Stimulated activated CD4-positive, alpha-beta T cell treated with anti-CD3 and anti-CD28 coated beads, Interleukin-1b, Interleukin-23, amount 100 ng/mL, for 24 hours (primary cell): ENCODE results near the gene PACRG.
A peak's percentile ranks its signal among the peaks of the same experiment; 100 is the strongest.
"Not testable (repeated sequence)": the region's sequence is repeated elsewhere in the genome, so short reads cannot be mapped to it uniquely, and the experiment has no call there.

Experiments
- DNase-seq, 4 experiments: peaks; one replicate each; pipeline ENCODE4 v3.0.0-alpha.2; 2020; ENCODE audit warnings: low read depth in 4 of 4, low spot score in 1 of 4

PACRG gene

DNA sequence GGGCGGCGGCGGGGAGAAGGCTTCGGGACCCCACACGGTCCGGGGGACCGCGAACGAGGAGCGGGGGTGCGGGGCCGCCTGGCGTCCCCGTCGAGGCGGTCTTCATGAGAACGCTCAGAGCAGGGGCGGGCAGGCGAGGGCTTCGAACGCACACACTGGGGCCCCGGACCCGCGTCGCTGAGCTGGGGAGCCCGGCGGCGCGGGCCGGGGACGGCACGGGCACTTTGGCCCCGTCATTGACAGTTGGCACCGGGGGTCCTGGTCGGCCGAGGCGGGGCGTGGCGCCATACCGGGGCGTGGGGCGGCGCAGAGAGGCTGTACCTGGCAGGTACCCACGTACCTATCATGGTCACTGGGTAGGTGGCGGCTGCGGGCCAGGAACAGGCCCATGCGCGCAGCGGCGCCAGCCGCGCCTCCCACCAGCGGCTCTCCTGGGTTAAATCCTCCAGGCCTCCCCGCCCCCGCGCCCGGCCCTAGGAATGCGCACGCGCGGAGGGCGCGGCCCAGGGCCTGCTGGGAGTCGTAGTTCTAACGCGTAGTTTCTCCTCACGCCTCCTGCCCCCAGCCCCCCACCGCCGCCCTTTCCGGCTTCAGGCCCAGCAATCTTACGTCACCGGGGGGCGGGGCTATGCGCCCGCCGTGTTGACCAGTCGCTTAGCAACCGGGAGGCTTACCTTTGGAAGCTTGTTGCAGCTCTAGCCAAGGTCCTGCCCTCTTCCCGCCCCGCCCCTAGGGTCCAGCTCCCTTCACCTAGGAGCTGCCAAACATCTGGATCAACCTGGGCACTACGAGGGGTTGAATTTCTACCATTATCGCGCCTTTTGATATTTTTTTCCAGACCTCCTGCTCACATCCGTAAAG, at the start of gene PACRG, which contains the start of gene PRKN:
PACRG (plus strand) TSS at position 653 of the 861 bp plus-strand sequence.
PRKN (minus strand) TSS at position 445 of the 861 bp plus-strand sequence.
- DNase-seq = peak; percentile 93 to 98 (median 96)

DNA sequence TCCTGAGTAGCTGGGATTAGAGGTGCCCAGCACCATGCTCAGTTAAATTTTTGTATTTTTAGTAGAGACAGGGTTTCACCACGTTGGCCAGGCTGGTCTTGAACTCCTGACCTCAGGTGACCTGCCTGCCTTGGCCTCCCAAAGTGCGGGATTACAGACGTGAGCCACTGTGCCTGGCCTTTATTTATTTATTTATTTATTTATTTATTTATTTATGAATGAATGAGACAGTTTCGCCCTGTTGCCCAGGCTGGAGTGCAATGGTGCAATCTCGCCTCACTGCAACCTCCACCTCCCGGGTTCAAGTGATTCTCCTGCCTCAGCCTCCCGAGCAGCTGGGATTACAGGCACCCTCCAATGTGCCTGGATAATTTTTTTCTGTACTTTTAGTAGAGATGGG, 48.9 kb upstream of the PACRG start:
- DNase-seq = not testable (repeated sequence)

DNA sequence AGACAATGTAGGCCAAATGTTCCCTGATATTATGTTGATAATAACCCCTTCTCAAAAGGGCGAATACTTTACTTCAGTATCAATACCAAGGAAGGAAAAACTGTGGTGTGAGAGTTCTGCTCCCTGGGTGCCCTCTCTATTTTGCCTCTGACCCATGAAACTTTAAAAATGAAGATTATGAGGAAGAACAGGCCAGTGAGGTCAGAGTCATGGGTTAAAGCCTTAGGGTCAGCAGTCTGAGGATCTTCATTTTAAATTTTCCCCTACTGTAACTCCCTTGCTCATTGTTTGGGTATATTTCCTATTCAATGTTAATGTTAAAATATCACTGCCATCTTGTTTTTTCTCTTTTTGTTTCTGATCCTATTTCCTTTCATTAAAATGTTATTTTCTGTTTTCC, 48.1 kb upstream of the PACRG start:
- no peak for DNase-seq

DNA sequence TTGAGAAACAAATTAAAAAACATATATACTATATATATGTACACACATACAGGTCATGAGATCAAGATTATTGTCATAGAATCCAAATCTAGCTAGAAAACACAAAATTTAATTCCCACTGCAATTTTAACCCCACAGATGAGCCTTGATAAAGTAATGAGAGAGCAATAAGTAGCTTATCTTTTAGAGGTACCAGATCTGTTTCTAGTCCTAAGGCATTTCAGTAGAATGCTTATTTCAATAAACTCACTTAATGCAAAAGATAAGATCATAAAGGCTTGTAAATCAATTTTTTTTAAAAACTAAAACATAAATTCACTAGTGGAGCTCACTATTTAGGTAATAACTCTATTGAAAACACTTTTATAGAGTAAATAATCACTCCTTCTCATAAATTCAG, 47.4 kb upstream of the PACRG start:
- no peak for DNase-seq

DNA sequence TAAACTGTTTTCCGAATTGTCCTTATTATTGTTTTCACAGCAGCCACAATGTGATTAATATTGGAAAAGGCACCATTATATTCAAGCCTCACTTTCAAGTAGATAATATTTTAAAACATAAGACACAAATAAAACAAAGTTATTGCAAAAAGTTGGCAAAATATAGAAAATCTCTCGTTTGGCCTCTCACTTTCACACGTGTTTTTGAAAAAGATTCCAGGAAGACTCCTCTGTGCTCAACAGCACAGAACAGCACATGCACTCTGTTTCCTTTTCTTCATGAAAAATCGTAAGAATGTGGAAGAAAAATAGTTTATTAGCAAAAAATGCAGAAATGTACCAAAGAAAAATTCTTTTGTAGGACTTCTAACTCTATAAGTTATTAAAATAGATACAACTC, 46.9 kb upstream of the PACRG start:
- DNase-seq = no peak

DNA sequence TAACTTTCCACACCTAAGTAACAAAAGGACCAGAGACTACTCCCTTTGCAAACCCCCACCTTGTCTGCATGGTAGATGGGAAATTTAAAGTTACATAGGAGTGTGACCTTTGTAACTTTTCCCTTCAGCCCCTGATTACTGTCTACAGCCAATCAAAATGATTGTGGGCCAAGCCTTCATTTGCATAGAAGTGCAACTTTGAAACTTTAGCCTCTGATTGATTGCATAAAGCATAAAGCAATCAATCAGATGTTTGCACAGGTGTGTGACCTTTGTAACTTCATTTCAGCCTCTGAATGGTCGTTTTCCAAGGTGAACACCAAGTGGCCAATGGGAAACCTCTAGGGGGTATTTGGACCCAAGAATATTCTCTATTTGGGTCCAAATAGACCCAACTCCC, 46.3 kb upstream of the PACRG start:
- DNase-seq = no peak

DNA sequence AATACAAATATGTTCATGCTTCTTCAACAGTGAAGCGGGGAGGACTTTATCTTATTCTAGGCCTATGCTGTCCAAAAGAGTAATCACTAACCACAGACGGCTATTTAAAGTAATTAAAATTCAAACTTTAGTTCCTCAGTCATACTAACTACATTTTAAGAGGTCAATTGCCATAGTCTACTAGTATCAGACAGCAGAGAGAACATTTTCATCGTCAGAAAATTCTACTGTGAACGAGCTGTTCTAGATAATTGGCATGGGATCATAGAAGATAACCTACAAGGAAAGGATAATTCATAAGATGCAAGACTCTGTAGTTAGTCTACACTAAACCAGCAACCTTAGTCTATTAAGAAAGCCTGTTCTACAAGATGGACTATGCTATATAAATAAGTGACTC, 44.6 kb upstream of the PACRG start:
- DNase-seq = no peak

DNA sequence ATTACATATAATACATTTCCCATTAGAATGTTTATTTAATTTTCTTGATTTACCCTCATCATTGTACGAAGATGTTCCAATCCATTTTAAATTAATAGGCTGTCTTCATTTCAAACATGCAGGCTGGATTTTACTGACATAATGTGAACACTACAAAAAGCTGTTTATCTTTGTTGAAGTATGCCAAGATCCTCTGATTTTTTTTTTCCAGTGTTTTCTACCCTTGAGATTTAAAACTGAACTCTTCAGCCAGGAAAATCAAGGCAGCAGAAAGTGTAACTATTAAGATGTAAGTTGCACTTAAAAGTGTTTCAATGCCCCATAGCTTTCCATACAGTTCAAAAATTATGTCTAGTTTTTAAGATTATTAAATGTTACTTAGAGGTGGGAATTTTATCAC, 43.7 kb upstream of the PACRG start:
- no peak for DNase-seq

DNA sequence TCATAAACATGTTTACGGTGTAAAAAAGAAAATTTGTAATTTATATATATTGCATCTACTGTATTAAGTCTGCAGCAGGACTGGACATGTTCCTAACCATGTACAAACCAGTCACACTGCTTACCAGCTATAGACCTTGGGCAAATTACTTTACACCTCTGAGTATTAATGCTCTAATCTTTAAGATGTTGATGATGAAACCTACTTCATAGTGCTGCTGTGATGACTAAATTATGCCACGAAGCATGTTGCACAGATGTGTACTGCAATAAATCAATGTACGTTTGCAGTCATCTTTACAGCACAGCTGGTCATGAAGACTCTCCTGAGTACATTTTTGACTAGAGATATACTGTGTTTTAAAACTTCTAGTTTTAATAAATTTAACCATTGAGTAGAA, 42.8 kb upstream of the PACRG start:
- DNase-seq = no peak

DNA sequence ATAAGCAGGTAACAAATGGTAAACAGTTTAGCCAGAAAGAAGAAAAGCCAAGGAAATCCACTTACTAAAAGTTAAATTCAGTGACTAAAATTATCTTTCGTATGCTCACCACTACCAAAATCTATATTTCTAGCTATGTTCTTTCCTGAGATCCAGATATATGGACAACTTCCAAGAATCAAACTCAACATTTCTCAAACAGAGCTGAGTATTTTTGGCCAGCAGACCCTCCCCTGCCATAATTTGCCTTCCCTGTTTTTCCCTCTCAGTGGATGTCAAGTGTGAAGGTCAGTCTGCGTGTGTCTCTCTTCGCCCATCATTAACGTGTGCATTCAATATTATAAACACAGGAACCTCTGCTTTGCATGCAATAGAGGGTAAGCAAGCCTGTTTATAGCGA, 42.2 kb upstream of the PACRG start:
- DNase-seq = no peak

DNA sequence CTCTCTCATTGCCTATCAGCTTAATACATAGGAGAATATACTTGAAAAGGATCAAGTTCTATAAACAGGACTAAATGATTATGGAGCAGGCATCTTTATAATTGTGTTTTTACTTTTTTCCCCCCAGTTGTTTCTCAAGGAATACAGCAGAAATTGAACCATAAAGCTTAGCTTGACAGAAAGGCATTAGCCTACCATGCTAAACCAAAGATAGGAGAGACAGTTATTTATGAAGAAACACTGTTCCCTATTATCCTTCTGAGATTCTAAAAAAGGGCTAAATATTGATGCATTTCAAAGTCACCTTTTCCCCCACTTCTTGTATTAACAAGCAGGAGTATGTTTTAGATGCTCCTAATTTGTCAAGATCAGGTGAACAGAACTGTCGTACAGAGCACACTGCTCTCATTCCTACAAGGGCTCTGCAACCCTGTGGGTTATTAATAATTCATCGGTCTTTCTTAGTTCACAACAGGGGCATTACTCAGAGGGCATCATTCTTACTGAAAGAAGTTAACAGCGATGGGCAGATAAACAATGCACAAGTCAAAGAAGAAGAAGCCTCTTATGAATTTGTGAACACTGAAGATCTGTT, 38.9 kb upstream of the PACRG start:
- DNase-seq = no peak

DNA sequence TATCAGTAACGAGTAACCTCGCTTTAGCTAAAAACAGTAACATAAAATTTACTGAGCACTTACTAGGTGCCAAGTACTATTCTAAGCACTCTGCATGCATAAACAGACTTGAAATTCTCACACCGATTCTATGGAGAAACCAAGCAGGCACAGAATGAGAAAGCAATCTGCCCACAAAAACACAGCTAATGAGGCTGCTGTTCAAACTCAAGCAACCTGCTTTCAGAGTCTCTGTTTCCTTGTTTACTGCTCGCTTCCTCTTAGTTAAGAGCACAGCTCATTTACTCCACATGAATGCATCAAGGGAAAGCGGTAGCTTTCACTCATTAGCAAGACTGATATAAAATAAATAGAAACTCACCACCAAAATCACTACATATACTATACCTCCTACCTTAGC, 37.6 kb upstream of the PACRG start:
- DNase-seq = no peak

DNA sequence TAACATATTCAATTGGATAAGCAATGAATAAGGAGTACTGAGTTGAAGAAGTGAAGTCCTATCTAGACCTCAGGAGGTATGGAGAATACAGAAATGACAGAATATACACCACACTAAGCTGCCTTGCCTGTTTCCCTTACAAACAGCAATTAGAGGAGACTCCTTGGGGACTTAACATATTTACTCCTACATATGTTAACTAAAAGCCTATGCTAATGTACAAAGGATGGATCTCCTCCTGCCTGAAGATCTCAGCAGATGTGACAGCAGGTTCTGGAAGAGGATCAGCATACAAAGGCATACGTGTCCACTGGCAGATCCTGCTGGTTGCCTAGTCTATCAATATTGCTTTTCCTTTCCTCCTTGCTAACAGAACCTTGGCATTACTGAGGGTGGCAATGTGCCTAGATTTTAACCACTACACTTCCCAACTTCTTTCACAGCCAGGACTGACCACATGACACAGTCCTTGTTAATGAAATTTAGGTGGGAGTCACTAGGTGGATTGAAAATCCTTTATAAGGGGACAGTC, 29.8 kb upstream of the PACRG start:
- no peak for DNase-seq

DNA sequence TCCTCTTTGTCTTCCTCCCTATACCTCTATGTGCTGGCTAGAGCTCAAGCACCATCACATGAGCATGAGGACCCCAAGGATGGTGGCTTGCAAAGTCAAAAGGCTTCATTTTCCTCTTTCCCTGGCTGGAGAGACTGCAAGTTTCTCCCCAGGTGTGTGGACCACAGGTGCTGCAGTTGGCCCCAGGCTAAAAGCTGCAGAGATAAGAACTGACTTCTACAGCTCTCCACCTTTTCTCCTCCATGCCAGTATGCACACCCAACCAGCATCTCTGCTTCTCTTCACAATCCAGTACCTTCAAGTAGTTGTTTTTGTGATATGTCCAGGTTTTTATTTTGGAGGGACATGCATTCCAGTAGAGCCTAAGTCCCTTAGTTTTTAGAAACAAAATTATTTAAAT, 29.3 kb upstream of the PACRG start:
- no peak for DNase-seq

DNA sequence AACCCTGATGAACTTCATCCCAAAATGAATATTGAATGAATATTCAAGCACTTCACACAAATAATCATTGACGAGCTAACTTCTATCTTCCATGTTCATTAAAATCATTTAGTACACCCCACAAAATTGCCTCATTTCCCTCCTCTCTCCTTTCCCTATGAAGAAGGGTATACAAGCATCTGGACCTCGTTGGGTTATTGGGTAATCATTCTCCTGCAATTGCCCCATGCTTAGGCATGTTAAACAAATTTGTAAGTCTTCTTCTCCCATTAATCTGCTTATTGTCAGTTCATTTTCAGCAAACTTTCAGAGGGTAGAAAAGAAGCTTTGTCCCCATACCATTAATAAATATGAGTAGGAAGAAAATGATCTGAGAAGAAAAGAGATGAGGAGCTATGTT, 27.8 kb upstream of the PACRG start:
- DNase-seq = no peak

DNA sequence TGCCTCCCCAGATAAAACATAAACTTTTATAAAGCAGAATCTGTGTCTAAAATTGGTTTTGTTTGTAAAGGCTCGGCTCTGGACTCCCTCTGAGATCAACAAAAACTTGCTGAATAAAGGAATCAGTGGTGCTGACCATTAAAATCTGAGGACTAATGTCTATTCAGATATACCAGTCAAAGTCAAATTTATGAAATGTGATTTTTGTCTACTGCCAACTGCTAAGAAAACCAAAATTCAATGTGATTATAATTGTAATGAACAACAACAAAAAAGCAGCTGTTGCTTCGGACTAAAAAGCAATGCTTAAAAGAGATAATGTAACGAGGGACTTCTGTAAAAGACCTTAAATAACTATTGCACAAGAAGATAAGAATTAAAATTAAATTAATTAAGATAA, 26.8 kb upstream of the PACRG start:
- no peak for DNase-seq

DNA sequence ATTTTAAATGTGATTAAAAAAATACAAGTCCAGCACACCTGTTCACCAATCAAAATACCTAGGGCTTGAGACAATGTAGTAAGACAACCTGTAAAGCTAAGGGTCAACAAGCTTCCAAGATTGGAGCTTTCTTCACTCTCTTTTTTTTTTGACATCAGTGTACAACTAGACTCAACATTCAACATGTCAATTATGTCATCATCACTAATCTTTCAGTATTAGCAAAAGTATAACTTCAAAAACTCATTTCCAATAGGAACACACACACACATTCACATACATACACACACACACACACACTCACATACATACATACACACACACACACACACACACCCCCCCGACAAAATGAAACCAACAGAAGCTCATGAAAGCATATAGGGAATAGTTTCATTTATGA, 26.2 kb upstream of the PACRG start:
- no peak for DNase-seq

DNA sequence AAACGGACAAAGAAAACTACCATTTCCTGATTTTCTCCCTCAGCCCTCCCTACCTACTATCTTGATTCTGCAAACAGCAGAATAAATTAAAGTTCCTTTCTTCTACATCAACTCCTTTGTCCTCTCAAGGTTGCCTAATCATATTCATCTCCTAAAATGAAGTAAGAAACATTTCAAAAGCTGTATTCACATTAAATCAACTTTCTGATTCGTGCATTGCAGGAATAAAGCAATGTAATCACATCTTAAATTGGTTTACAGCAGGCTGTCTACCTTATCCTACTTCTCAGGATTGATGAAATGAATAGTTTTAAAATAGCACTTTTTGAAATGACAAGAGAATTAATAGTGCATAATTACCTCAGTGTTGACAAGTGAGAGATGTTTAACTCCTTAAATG, 25.3 kb upstream of the PACRG start:
- DNase-seq = no peak

DNA sequence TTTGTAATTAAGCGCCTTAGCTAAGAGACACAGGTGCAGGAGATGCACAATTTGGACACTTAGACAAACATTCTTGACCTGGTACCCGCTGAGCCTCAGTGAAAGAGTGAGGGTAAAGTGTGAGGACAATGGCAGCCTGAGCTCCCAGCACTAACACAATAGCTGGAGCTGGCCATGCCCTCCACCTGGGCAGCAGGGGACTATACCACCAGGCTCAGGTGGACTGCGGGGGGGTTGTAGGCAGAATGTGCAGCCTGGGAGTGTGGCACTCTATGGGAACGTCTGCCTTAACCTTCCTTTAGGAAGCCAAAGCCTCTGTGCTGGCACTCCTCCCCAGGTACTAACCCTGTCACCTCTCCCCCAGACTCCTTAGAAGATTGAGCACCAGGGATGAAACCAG, 23.8 kb upstream of the PACRG start:
- no peak for DNase-seq

DNA sequence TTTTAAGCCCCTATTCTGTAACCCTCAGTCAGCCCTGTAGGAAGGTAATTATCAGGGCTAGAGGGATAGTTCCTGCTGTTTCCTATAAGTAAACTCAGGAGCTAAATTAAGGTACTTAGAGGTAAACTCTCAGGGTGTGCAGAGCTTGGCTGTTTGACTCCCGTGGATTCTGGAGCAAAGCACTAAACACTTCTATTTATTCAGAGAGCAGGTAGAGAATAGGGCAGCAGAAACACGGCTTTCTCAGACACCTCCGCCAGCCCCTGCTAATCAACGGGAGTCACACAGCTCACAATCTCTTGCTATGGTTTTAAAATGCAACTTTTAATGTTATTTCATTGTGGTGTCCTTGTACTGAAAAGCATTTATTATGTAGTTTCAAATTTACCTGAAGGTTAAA, 22.0 kb upstream of the PACRG start:
- DNase-seq = no peak

DNA sequence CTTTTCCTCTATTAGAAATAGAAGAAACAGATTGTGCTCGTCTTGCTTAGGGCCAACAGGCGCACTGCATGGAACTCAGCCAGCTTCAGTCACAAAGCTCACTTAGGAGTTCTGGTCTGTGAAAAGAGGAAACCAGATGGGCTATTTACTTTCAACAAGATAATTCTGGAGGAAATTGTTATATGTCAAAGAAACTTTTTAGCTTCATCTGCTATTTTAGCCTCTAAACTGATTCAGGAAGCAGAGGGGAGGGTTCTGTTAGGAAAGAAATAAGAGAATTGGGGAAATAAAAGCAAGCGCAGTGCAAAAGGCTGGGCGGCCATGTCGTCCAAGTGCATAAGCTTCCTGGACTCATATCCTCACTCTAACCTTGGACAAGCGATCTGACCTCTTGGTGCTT, 21.5 kb upstream of the PACRG start:
- no peak for DNase-seq

DNA sequence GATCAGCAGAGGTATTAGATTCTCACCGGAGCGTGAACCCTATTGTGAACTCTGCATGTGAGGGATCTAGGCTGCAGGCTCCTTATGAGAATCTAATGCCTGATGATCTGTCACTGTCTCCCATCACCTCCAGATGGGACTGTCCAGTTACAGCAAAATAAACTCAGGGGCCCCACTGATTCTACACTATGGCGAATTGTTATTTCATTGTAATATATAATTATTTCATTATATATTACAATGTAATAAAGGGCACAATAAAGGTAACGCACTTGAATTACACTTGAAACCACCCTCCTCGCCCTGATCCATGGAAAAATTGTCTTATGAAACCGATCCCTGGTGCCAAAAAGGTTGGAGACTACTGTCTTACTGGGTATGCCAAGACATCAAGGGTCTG, 18.8 kb upstream of the PACRG start:
- no peak for DNase-seq

DNA sequence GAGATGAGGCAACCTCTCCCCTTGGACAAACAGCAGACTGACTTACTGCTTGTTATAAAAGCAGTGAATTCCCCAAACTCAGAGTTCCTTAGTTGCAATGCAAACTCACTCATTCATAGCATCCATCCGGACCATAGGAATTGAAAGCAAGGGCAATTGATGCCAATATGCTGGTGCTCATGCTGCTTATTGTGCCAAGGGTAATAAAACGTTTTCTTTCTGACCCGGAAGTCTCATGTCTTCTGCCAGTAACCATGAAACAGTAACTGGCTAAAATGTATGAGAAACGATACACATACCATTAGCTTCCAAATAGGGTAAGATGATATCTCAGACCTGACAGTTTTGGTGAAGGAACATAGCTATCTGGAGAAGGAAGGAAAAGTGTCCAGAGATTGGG, 18.3 kb upstream of the PACRG start:
- DNase-seq = no peak
